Left ventricle myocardium inferior (tissue), 1 donor: ENCODE measurements around the gene SLC9A2. TPM values are rescaled to one million over a fixed set of nuclear protein-coding genes. Genes with fewer than 3 reads are reported as not detected.

Source experiments
- DNase-seq: peaks from one replicate; pipeline ENCODE4 v3.0.0-alpha.2; 2020
- H3K27ac ChIP-seq: fragments of 200-600 bp; replicated peaks from 2 replicates; pipeline ENCODE4 v1.8.0; 2021
- H3K27me3 ChIP-seq: fragments of 200-600 bp; 2 replicates; pipeline ENCODE4 v1.8.0; 2021; ENCODE audit warnings: low read depth
- H3K36me3 ChIP-seq: fragments of 200-600 bp; 2 replicates; pipeline ENCODE4 v1.8.0; 2021
- H3K4me1 ChIP-seq: fragments of 200-600 bp; 2 replicates; pipeline ENCODE4 v1.8.0; 2021
- H3K4me3 ChIP-seq: fragments of 200-600 bp; 2 replicates; pipeline ENCODE4 v1.8.0; 2021; ENCODE audit warnings: mild to moderate bottlenecking, moderate library complexity
- H3K9me3 ChIP-seq: fragments of 200-600 bp; replicated peaks from 2 replicates; pipeline ENCODE4 v1.8.0; 2021
- CTCF ChIP-seq: fragments of 200-600 bp; IDR thresholded peaks from 2 replicates; pipeline ENCODE4 v1.8.0; 2021; ENCODE audit warnings: antibody characterized with exemption, mild to moderate bottlenecking, borderline replicate concordance
- intact Hi-C: fragments of 100-400 bp; cut with micrococcal nuclease; formaldehyde crosslinking; loops from one replicate; pipeline ENCODE4 v1.11.0; 2022
- total RNA-seq: library from RNA; stranded (reverse); fragmentation: NEBNext Ultra II Directional; extraction: Animal tissue kit (Norgen Biotek cat#: 25700); gene quantifications from one replicate; pipeline ENCODE4 v1.2.1, GENCODE V29; 2021
- donor health status: DM: no; HTN: yes; CAD: no; lungs with severe emphysema.

Gene SLC9A2
- total RNA-seq, 1 donor from 2014 or later = 0.25 TPM

DNA sequence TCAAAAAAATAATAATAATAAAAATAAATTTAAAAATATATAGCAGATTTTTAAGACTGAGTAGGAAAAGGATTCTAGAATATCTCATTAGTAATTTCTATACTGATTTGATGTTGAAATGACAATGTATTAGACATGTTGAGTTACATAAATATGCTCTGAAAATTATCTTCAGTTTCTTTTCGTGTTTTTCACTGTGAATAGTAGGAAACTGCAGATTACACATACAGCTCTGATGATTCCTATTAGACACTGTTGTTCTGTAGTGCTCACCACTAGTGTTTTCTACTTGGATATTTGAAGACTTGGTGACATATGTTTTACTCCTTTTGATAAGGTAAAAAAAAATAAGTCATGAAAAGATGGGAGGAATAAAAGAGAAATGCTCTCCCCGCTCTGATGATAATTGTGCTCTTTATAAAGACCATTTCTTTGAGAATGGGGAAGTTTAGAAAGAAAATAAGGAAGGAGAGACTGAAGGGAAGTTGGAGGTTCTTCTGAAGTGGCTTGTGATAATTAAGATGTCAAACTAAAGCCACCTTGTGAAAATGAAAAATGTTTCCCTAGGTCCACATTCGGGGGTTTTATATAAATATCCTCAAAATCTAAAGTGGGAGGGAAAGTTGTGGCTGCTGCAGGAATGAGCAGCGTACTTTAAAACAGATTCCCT is 52.9 kb downstream of the SLC9A2 start:
- no peaks in the 10 kb centered on the region for H3K9me3 ChIP-seq
- peaks cover 29% of the 10 kb centered on the region for H3K27me3 ChIP-seq
- no peak overlapping the region for H3K27ac ChIP-seq
- no peaks in the 10 kb centered on the region for H3K36me3 ChIP-seq
- no peak for DNase-seq
- H3K4me1 ChIP-seq = no peaks in the 10 kb centered on the region
- TF ChIP-seq CTCF = no peak
- no peak overlapping the region for H3K4me3 ChIP-seq
- intact Hi-C loops = no loop called here

DNA sequence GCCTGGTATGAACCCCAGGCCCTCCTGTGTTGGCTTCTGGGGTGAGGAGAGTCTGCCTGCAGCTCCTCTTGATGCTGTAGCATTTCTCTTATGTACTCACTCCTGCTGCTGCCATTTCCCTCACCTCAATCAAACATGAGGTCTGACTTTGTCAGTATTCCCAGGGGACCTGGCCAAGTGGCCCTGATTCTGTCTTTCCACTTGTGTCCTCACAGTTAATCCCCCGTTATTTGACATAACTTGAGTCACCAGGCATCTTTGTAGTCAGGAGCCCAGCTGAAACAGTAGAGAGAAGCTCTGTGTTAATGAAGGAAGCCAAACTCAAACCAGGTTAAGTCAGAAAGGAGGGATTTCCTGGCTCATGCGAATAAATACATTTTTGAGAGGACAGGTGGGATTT is 55.0 kb downstream of the SLC9A2 start:
- H3K4me1 ChIP-seq = no peaks in the 10 kb centered on the region
- intact Hi-C loops = no loop called here
- no peak overlapping the region for H3K4me3 ChIP-seq
- TF ChIP-seq CTCF = no peak
- no peaks in the 10 kb centered on the region for H3K36me3 ChIP-seq
- no peak for DNase-seq
- H3K27ac ChIP-seq = no peak overlapping the region
- H3K9me3 ChIP-seq = no peaks in the 10 kb centered on the region
- H3K27me3 ChIP-seq = peaks cover 30% of the 10 kb centered on the region

- Histone ChIP-seq H3K4me1 (no peaks in the 10 kb centered on the region), H3K27ac (no peak overlapping the region), H3K36me3 (no peaks in the 10 kb centered on the region), H3K9me3 (no peaks in the 10 kb centered on the region), H3K27me3 (peaks cover 35% of the 10 kb centered on the region), H3K4me3 (no peak overlapping the region)
- no peak for TF ChIP-seq CTCF
- no peak for DNase-seq
- intact Hi-C loops = no loop called here
Observed at GRCh38 chr2:102674836-102675235, 55.5 kb downstream of the SLC9A2 start.

DNA sequence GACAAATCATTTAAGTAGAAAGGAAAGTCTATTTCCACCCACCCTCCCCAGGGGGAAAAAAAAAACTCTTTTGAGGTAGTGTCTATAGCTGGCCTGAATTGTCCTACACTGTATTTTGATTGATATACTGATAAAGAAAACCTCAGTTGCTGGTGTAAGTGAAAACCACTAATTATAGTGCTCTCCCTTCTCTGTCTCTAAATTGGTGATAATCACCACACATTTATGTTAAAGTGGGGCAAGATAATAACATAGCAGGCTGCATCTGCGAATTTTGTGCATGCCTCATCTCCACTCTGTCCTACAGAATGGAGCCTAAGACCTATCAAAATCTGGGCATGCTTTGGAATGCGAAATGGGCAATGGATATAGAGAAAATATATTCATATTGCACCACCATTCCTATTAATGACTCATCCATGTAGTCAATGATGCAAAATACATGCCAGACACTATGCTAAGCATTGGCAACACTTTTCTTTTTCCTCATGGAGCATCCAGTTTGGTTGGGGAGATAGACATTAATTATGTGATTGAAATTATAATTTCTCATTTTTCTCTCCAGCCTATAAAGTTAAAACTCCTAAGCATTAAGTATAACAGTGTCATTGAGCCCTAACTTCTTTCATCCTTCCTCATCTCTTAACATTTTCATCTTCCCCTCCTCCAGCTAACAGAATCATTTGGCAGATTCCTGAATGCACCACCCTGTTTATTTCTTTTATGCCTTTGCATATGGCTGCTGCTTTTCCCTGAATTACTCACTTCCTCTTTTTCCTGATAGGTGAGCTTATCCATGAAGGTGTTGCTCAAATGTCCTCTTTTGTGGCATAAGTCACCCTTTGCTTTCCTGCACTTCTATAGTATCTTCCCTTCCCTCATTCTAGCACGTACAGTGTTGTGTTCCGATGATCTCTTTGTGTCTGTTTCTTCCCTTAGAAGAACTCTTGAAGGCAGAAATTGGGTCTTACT is 58.2 kb downstream of the SLC9A2 start:
- no peak for TF ChIP-seq CTCF
- intact Hi-C loops = no loop called here
- no peak for DNase-seq
- H3K4me3 ChIP-seq = no peak overlapping the region
- no peaks in the 10 kb centered on the region for H3K4me1 ChIP-seq
- H3K27me3 ChIP-seq = peaks cover 50% of the 10 kb centered on the region
- no peaks in the 10 kb centered on the region for H3K36me3 ChIP-seq
- H3K9me3 ChIP-seq = no peaks in the 10 kb centered on the region
- no peak overlapping the region for H3K27ac ChIP-seq

DNA sequence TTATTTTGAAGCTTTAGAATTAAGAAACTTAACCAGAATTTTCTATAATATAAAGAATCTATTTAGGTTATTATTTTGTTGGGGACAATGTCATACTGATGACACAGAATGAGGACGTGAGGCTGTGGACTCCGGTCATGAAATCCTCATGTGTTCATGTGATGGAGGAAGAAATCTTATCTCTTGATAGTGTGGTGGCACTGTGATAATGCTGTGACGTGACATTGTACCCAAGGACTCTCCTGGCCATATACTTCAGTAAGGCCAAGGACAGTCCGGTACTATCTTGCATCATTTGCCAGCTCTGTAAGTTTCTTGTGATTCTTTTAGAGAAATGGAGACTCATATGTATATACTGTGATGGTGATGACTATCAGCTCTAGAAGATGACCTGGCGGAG is 59.1 kb downstream of the SLC9A2 start:
- no peak for TF ChIP-seq CTCF
- no peak for DNase-seq
- H3K27ac ChIP-seq = no peak overlapping the region
- H3K36me3 ChIP-seq = no peaks in the 10 kb centered on the region
- no peaks in the 10 kb centered on the region for H3K4me1 ChIP-seq
- no peaks in the 10 kb centered on the region for H3K9me3 ChIP-seq
- intact Hi-C loops = no loop called here
- peaks cover 51% of the 10 kb centered on the region for H3K27me3 ChIP-seq
- H3K4me3 ChIP-seq = no peak overlapping the region
